Endodermal cell (in vitro differentiated cells): Measurements from ENCODE around the gene FRMD3. TPM values are rescaled to one million over a fixed set of nuclear protein-coding genes. Genes with fewer than 3 reads are reported as not detected.

ENCODE experiments used
- DNase-seq: peaks from one replicate; pipeline ENCODE4 v3.0.0-alpha.2; 2017
- H3K27ac ChIP-seq: 2 replicates; pipeline ENCODE4 v1.5.1; 2013; ENCODE audit warnings: mild to moderate bottlenecking, low read depth, low read length, moderate library complexity
- H3K27me3 ChIP-seq: 2 replicates; pipeline ENCODE4 v1.6.1; 2013; ENCODE audit warnings: mild to moderate bottlenecking, low read length, moderate library complexity; ENCODE audit not compliant: insufficient read depth, control insufficient read depth, poor library complexity, severe bottlenecking
- H3K36me3 ChIP-seq: 2 replicates; pipeline ENCODE4 v1.7.0; 2013; ENCODE audit warnings: mild to moderate bottlenecking, low read length, moderate library complexity; ENCODE audit not compliant: control insufficient read depth, insufficient read depth
- H3K4me1 ChIP-seq: one replicate; pipeline ENCODE4 v1.7.0; 2013; ENCODE audit warnings: low read length; ENCODE audit not compliant: control insufficient read depth, insufficient read depth
- H3K4me3 ChIP-seq: 2 replicates; pipeline ENCODE4 v1.5.1; 2013; ENCODE audit warnings: mild to moderate bottlenecking, low read length, moderate library complexity
- H3K9ac ChIP-seq: 2 replicates; pipeline ENCODE4 v1.6.1; 2013; ENCODE audit warnings: mild to moderate bottlenecking, low read length, moderate library complexity; ENCODE audit not compliant: poor library complexity, severe bottlenecking; ENCODE audit errors: extremely low read depth
- H3K9me3 ChIP-seq: 2 replicates; pipeline ENCODE4 v1.6.1; 2013; ENCODE audit warnings: mild to moderate bottlenecking, low read length, moderate library complexity; ENCODE audit not compliant: control insufficient read depth
- H3K27ac Mint-ChIP-seq: 2 replicates; pipeline ENCODE4 v1.8.0; 2020; ENCODE audit warnings: mixed read lengths
- H3K27me3 Mint-ChIP-seq: 2 replicates; pipeline ENCODE4 v1.8.0; 2021; ENCODE audit warnings: mild to moderate bottlenecking, mixed read lengths; ENCODE audit not compliant: insufficient read depth
- H3K36me3 Mint-ChIP-seq: 2 replicates; pipeline ENCODE4 v1.8.0; 2020; ENCODE audit warnings: low read depth, mixed read lengths
- H3K4me1 Mint-ChIP-seq: 2 replicates; pipeline ENCODE4 v1.8.0; 2020; ENCODE audit warnings: mixed read lengths
- H3K4me3 Mint-ChIP-seq: 2 replicates; pipeline ENCODE4 v1.8.0; 2020; ENCODE audit warnings: mild to moderate bottlenecking, moderate library complexity, mixed read lengths
- H3K9me3 Mint-ChIP-seq: 2 replicates; pipeline ENCODE4 v1.8.0; 2020; ENCODE audit warnings: mild to moderate bottlenecking, mixed read lengths
- WGBS, 2 experiments: methylation state at CpG; one replicate each; pipeline versions ENCODE4 v1.1.5 to v1.1.7; 2013; ENCODE audit warnings: missing lambda C conversion rate in 2 of 2, mixed read lengths in 1 of 2; ENCODE audit not compliant: insufficient coverage in 1 of 2, insufficient read length in 1 of 2; 5-methylcytosine and 5-hydroxymethylcytosine counted together
- total RNA-seq, 2 donors: library from RNA; stranded (reverse); fragmentation: NEBNext Ultra II Directional in 1 of 2; extraction: Animal tissue kit (Norgen Biotek cat#: 25700) in 1 of 2; gene quantifications; 2 replicates in 1 of 2; 3 replicates in 1 of 2; pipeline ENCODE4 v1.2.1, GENCODE V29; 2021
- TF ChIP-seq, protein P1 (sequence below): fragments of 200-600 bp; sonication (generic); conservative IDR thresholded peaks from 2 replicates; pipeline ENCODE4 v1.5.0; 2021; ENCODE audit warnings: antibody characterized with exemption, mild to moderate bottlenecking

The FRMD3 gene
- total RNA-seq, 2 donors from 2014 or later: 0.13 to 0.35 TPM

DNA sequence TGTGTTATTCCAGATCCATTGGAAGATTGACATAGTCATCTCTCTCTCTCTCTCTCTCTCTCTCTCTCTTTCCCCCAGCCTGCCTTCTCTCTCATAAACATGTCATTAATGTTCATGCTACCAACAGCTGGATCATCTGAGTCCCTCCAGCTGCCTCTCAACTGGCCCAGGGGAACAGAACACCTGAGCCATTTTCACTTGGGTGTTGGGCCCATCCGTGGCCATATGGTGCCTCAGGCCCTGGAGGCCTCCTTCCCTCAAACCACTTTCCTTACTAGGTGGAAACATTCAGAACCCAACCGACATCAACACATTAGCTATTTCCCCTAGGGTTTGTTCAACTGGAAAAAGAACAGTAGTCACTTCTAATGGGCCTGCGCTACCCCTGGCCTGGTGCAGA lies 196.2 kb downstream of the FRMD3 start:
- Histone ChIP-seq H3K36me3 (no peaks in the 10 kb centered on the region), H3K4me3 (no peak overlapping the region), H3K9me3 (no peaks in the 10 kb centered on the region), H3K27ac (no peak overlapping the region), H3K9ac (no peak overlapping the region), H3K4me1 (no peaks in the 10 kb centered on the region), H3K27me3 (no peaks in the 10 kb centered on the region)
- WGBS, 2 experiments: 77% methylated on average over 3 of the region's 3 CpGs; no CpG with 5 or more reads in 1 of the 2 experiments
- Mint-ChIP-seq H3K27me3 (no peaks in the 10 kb centered on the region), H3K9me3 (no peaks in the 10 kb centered on the region), H3K27ac (no peak overlapping the region), H3K4me3 (no peak overlapping the region), H3K36me3 (no peaks in the 10 kb centered on the region), H3K4me1 (no peaks in the 10 kb centered on the region)
- TF ChIP-seq, protein P1, sequence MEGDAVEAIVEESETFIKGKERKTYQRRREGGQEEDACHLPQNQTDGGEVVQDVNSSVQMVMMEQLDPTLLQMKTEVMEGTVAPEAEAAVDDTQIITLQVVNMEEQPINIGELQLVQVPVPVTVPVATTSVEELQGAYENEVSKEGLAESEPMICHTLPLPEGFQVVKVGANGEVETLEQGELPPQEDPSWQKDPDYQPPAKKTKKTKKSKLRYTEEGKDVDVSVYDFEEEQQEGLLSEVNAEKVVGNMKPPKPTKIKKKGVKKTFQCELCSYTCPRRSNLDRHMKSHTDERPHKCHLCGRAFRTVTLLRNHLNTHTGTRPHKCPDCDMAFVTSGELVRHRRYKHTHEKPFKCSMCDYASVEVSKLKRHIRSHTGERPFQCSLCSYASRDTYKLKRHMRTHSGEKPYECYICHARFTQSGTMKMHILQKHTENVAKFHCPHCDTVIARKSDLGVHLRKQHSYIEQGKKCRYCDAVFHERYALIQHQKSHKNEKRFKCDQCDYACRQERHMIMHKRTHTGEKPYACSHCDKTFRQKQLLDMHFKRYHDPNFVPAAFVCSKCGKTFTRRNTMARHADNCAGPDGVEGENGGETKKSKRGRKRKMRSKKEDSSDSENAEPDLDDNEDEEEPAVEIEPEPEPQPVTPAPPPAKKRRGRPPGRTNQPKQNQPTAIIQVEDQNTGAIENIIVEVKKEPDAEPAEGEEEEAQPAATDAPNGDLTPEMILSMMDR: no peak
- DNase-seq: no peak

DNA sequence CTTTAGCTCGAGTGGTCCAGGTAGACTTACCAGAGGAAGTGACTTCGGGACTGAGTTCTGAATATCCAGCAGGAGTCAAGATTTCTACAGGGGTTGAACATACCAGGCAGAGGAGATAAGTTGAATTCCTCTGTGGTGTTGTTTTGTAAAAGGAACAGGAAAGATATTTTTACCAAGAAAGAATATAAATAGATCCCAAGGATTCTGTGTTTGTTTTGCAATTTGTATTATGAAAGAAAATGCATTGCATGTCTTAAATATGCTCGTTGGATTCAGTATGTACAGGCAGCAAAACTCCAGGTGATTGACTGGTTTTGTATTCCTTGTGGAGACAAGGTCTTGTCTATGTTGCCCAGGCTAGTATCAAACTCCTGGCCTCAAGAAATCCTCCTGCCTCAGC lies 197.8 kb downstream of the FRMD3 start:
- Histone ChIP-seq H3K27me3 (no peaks in the 10 kb centered on the region), H3K36me3 (no peaks in the 10 kb centered on the region), H3K4me1 (no peaks in the 10 kb centered on the region), H3K27ac (no peak overlapping the region), H3K4me3 (no peak overlapping the region), H3K9ac (no peak overlapping the region), H3K9me3 (no peaks in the 10 kb centered on the region)
- H3K4me1 Mint-ChIP-seq: no peaks in the 10 kb centered on the region
- TF ChIP-seq, protein P1: no peak
- H3K27me3 Mint-ChIP-seq: no peaks in the 10 kb centered on the region
- no peak overlapping the region for H3K4me3 Mint-ChIP-seq
- H3K36me3 Mint-ChIP-seq: no peaks in the 10 kb centered on the region
- no peak overlapping the region for H3K27ac Mint-ChIP-seq
- DNase-seq: no peak
- no peaks in the 10 kb centered on the region for H3K9me3 Mint-ChIP-seq
- 82 to 84% methylated on average over 2 to 3 of the region's 3 CpGs for WGBS, 2 experiments

DNA sequence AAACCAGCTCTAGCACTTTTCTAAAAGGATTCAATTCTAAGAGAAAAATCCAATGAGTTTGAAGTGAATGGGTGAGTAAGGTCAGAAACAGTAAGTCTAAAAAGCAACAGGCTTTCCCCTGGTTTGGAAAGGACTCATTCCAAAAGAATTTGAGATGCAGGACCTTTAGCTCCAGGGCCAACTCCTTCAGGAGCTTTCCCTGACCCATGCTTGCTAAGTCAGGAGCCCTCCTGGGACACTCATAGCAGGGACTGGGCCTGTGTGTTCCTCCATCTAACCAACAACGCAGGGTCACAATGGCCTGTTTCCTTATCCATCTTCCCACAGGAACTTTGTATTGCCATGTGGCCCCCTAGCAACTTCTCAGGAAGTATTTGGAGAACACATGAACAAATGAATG lies 198.8 kb downstream of the FRMD3 start:
- H3K27ac ChIP-seq: no peak overlapping the region
- Mint-ChIP-seq H3K27ac (no peak overlapping the region), H3K36me3 (no peaks in the 10 kb centered on the region), H3K27me3 (no peaks in the 10 kb centered on the region), H3K9me3 (no peaks in the 10 kb centered on the region), H3K4me3 (no peak overlapping the region), H3K4me1 (no peaks in the 10 kb centered on the region)
- WGBS, 2 experiments: 97% methylated on average over 1 of the region's 1 CpG; no CpG with 5 or more reads in 1 of the 2 experiments
- no peak overlapping the region for H3K4me3 ChIP-seq
- H3K27me3 ChIP-seq: no peaks in the 10 kb centered on the region
- no peaks in the 10 kb centered on the region for H3K36me3 ChIP-seq
- DNase-seq: no peak
- no peak overlapping the region for H3K9ac ChIP-seq
- H3K4me1 ChIP-seq: no peaks in the 10 kb centered on the region
- no peaks in the 10 kb centered on the region for H3K9me3 ChIP-seq
- TF ChIP-seq, protein P1: no peak
